ENCODE results near the gene PPP1R37.

PPP1R37 gene

DNA sequence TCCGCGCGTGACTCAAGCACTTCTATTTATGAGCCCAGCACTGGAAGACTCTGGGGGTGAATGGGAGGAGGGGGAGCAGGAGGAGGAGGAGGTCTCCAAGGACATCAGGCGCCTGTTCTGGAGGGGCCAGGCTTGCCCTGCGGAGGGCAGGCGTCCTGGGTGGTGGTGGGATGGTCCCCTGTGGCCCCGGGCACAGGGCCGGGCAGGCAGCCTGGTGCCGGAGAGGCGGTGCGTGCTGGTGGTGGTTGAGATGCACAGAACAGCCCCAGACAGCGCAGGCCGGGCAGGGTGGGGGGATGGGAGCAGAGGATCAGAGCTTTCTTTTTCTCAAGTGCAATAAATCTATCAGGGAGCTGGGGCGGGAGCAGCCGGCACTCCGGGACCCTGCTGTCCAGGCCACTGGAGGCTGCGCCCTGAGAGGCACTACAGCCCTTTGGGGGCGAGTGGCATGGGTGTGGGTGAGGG, 53.8 kb downstream of the PPP1R37 start:
- TF ChIP-seq CTCF (conservative IDR thresholded peaks at IDR 0.05), result no peak

GRCh38 chr19:45147835-45148676, 55.1 kb downstream of the PPP1R37 start:
- H3K27ac ChIP-seq, result no peak overlapping the region
- TF ChIP-seq CTCF (conservative IDR thresholded peaks at IDR 0.05), result no peak

More for the DNA sequence above, 53.8 kb downstream of the PPP1R37 start:
- no peak overlapping the region for H3K27ac ChIP-seq

- H3K27ac ChIP-seq, result no peak overlapping the region
- no peak for TF ChIP-seq CTCF (conservative IDR thresholded peaks at IDR 0.05)
These were observed 56.1 kb downstream of the PPP1R37 start for GRCh38 chr19:45149129-45149528.

- H3K27ac ChIP-seq, result no peak overlapping the region
- no peak for TF ChIP-seq CTCF (conservative IDR thresholded peaks at IDR 0.05)
These were observed 57.2 kb downstream of the PPP1R37 start for GRCh38 chr19:45150180-45150579.

GRCh38 chr19:45150751-45151281, 57.8 kb downstream of the PPP1R37 start:
- H3K27ac ChIP-seq, result no peak overlapping the region

GRCh38 chr19:45151320-45151719, 58.3 kb downstream of the PPP1R37 start:
- TF ChIP-seq CTCF (conservative IDR thresholded peaks at IDR 0.05), result no peak
- no peak overlapping the region for H3K27ac ChIP-seq

More at GRCh38 chr19:45150751-45151281, 57.8 kb downstream of the PPP1R37 start:
- no peak for TF ChIP-seq CTCF (conservative IDR thresholded peaks at IDR 0.05)

- TF ChIP-seq CTCF (conservative IDR thresholded peaks at IDR 0.05), result no peak
- H3K27ac ChIP-seq, result no peak overlapping the region
These were observed 59.0 kb downstream of the PPP1R37 start for GRCh38 chr19:45151821-45152503.

All from VCaP (cell line).